Sigmoid colon (tissue), 3 donors: Measurements from ENCODE around the gene RIPK4.

Experiments used
- POLR2A ChIP-seq, 2 donors: fragments of 450-650 bp; IDR thresholded peaks; one replicate each; pipeline ENCODE4 v1.6.1; 2016; ENCODE audit warnings: antibody characterized with exemption in 2 of 2, mild to moderate bottlenecking in 2 of 2, moderate library complexity in 2 of 2
- TF ChIP-seq, protein P1 (sequence below), 4 experiments: fragments of 450-650 bp in 3 of 4; fragments of 200-600 bp in 1 of 4; IDR thresholded peaks; one replicate each; pipeline ENCODE4 v1.5.1; 2016 to 2019; ENCODE audit warnings: antibody characterized with exemption in 4 of 4, mild to moderate bottlenecking in 3 of 4, moderate library complexity in 2 of 4

DNA sequence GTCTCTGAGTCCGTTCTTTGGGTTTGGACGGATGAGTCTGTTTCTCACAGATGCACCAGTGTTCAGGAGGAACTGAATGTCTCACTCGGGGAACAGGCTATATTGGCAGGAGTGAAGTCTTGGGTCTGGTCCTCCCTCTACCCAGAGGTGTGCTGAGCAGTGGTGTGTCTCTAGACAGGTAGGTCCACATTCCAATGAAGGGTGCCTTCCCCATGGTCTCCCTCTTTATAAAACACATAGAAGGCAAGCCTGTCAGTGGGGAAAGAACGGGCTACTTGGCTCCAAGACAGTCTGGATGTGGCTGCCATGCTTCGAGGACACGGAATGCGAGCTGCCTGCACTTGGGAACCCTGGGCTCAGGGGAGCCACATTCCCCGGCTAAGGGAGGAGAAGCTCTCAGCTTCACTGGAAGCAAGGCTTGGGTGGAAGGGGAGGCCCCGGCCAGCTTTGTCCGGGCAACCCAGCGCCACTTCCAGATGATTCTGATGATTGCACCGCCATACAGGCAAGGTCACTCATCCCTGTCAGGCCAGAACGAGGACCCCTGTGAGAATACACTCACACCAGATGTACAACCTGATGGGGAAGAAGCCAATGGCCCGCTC is 29.7 kb upstream of the RIPK4 start:
- TF ChIP-seq, protein P1, sequence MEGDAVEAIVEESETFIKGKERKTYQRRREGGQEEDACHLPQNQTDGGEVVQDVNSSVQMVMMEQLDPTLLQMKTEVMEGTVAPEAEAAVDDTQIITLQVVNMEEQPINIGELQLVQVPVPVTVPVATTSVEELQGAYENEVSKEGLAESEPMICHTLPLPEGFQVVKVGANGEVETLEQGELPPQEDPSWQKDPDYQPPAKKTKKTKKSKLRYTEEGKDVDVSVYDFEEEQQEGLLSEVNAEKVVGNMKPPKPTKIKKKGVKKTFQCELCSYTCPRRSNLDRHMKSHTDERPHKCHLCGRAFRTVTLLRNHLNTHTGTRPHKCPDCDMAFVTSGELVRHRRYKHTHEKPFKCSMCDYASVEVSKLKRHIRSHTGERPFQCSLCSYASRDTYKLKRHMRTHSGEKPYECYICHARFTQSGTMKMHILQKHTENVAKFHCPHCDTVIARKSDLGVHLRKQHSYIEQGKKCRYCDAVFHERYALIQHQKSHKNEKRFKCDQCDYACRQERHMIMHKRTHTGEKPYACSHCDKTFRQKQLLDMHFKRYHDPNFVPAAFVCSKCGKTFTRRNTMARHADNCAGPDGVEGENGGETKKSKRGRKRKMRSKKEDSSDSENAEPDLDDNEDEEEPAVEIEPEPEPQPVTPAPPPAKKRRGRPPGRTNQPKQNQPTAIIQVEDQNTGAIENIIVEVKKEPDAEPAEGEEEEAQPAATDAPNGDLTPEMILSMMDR (IDR thresholded peaks at IDR 0.05), result no peak
- no peak for TF ChIP-seq POLR2A (IDR thresholded peaks at IDR 0.05)
